C4-2B (cell line): ENCODE results near the gene PDZD2.
"Not testable (repeated sequence)": the region's sequence is repeated elsewhere in the genome, so short reads cannot be mapped to it uniquely, and the experiment has no call there.

Experiments used
- H3K27ac ChIP-seq: fragments of 450-650 bp; 2 replicates; pipeline ENCODE4 v1.5.1; 2017
- ZFX ChIP-seq: fragments of 450-650 bp; IDR thresholded peaks from 2 replicates; pipeline ENCODE4 v1.6.1; 2017
- TF ChIP-seq, protein P1 (sequence below): fragments of 450-650 bp; conservative IDR thresholded peaks from 2 replicates; pipeline ENCODE4 v1.5.1; 2017; ENCODE audit warnings: mild to moderate bottlenecking

PDZD2 gene

DNA sequence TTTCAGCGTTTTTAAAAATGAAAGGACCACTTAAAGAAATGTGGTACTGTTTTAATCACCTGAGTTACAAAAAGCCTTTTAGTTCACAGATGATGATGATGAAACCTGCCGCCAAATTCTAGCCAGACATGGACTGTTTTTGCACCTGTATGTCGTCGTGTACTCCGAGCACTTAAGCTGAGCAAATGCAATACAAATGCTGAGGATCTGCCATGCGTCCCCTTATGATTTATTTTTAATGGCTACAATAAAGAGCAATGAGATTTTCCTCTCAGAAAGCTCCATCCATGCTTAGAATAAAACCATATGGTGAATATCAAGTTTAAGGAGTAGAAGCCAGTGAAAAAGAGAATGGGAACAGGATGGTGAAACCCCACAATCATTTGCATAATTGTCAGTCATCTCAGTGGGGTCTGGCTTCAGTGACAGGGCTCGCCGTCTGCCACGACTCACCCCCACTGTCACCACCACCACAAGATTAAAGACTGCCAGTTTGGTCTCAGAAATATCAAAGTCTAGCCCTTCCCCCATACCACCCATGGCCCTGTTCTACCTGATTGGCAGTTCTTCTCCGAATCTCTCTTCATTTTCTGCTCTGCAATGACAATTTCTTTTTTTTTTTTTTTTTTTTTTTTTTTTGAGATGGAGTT, 375.3 kb downstream of the PDZD2 start:
- no peak overlapping the region for H3K27ac ChIP-seq
- no peak for TF ChIP-seq ZFX

DNA sequence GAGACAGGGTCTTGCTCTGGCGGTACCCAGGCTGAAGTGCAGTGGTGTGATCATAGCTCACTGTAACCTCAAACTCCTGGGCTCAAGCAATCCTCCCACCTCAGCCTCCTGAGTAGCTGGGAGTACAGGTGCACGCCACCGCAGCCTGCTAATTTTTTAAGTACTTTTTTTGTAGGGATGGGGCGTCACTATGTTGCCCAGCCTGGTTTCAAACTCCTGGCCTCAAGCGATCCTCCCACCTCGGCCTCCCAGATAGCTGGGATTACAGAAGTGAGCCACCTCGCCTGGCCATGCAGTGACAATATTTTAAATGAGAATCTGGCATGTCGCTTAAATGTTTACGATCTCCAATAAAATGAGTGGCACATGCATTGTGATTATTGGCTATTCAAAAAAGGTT, 376.3 kb downstream of the PDZD2 start:
- H3K27ac ChIP-seq = not testable (repeated sequence)

DNA sequence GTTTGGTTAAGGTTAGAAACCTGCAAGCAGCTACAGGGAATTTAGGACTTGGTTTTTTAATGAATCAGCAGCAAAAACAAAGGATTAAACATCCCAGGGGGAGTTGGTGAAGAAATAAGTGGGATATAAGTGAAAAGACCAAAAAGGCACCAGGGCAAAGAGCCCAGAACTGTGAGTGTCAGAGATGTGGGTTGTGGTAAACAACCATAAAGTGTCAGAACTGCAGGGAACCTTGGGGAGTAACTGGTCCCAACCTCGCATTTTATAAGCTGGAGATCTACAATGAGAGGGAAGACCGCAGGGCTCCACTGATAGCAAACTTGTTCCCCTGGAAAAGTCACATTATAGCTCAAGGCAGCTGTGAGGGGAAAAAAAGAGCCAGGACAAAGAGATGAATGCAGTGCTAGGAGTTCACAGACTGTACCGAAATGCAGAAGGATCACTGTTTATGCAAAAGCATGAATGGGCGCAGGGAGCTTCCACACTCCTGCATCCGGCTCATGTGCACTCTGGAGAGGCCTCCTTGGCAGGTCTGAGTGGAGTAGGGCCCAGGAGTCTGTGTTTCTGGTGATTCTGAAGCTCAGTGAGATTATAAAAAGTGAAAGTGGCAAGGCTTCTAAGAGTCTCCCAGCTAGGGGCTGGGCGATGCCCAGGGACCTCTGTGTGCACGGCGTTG, 378.9 kb downstream of the PDZD2 start:
- no peak overlapping the region for H3K27ac ChIP-seq
- TF ChIP-seq, protein P1, sequence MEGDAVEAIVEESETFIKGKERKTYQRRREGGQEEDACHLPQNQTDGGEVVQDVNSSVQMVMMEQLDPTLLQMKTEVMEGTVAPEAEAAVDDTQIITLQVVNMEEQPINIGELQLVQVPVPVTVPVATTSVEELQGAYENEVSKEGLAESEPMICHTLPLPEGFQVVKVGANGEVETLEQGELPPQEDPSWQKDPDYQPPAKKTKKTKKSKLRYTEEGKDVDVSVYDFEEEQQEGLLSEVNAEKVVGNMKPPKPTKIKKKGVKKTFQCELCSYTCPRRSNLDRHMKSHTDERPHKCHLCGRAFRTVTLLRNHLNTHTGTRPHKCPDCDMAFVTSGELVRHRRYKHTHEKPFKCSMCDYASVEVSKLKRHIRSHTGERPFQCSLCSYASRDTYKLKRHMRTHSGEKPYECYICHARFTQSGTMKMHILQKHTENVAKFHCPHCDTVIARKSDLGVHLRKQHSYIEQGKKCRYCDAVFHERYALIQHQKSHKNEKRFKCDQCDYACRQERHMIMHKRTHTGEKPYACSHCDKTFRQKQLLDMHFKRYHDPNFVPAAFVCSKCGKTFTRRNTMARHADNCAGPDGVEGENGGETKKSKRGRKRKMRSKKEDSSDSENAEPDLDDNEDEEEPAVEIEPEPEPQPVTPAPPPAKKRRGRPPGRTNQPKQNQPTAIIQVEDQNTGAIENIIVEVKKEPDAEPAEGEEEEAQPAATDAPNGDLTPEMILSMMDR = no peak
- TF ChIP-seq ZFX = no peak

DNA sequence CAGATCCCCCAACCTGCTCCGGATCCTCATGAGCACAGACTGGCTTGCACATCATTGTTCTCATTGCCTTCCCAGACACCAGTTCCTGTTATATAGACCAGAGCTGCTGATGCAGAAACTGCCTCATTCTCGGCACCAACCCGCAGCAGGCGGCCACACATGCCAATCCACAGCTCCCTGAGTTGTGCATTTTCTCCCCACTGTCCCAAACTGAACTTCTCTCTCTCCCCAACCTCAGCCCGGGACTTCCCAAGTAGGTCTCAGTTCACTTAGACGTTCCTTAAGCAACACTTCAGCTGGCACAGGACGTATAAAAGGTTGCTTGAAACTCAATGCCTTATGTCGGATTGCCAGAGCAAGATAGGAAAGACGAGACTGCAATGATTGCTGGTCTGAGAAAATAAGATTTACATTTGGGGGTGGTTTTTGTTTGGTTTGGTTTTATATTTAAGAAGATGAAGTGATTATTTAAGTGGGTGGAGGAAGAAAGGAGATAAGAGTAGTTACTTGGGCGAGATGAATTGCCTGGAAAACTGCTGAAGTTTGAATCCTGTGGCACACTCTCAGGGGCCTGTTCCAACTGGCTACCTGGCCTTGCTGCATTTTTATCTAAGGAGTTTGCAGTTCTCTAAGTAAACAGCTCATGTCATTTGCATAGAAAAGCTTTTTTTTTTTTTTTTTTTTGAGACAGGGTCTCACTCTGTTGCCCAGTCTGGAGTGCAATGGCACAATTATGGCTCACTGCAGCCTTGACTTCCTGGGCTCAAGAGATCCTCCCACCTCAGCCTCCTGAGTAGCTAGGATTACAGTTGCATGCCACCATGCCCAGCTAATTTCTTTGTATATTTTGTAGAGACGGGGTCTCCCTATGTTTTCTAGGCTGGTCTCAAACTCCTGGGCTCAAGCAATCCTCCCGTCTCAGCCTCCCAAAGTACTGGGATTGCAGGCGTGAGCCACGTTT, 379.8 kb downstream of the PDZD2 start:
- TF ChIP-seq ZFX = no peak
- TF ChIP-seq, protein P1 = no peak
- no peak overlapping the region for H3K27ac ChIP-seq

DNA sequence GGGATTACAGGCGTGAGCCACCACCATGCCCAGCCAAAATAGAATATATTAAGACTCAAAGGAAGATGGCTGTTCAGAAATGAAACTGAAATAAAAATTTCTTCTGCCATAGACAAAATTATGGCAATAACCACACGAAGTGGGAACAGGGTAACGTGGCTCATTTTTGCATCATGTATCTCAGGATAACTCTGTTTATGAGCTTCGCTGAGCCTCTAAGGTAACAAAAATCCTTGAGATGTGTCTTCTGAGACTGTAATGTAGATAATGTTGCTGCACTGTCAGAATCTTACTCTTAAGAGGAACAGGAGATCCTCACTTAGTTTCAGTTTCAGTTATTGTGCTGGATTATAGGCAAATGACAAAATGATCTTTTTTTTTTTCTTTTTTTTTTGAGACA, 381.3 kb downstream of the PDZD2 start:
- no peak overlapping the region for H3K27ac ChIP-seq
- no peak for TF ChIP-seq ZFX
- TF ChIP-seq, protein P1 = no peak

GRCh38 chr5:32020946-32021345, 382.0 kb downstream of the PDZD2 start:
- no peak overlapping the region for H3K27ac ChIP-seq
- TF ChIP-seq, protein P1 = no peak
- no peak for TF ChIP-seq ZFX

DNA sequence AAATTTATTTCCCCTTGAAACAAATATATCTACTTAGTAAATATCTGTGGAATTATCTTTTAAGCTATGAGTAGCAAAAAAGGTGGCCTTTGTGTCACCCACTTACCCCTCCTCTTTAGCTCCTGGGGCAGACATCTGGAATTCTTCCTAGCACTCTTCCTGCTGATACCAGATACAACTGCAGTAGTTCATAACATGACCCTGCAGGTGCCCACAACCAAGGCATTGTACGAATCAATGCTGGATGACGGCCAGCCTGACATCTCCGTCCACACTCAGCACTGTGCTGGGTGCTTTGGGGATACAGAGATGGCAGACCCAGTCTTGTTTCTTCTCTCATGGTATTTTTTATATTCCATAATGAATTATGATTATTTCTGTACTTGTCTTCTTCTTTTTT, 382.8 kb downstream of the PDZD2 start:
- TF ChIP-seq, protein P1 = no peak
- TF ChIP-seq ZFX = no peak
- no peak overlapping the region for H3K27ac ChIP-seq

DNA sequence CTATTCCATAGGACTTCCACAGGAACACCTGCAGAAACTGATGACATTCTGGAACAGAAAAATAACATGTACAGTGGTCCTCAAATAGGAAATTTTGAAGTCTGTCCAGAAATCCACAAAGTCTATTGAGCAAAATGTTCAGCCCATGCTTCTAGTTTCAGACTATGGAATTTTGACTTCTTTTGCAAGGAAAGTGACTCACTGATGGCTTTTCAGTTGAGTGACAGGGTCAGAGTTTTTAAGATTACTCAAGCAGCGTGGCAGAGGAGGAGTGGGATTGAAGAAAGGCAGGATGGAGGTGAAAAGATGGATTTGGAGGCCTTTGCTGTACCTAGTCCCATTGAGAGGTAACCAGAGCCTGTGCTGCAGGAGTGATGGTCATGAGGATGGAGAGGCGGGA, 383.7 kb downstream of the PDZD2 start:
- H3K27ac ChIP-seq = no peak overlapping the region
- TF ChIP-seq ZFX = no peak
- TF ChIP-seq, protein P1 = no peak
